SW480 (cell line): ENCODE results near the gene PPP2R2D.

Experiments used
- DNase-seq: peaks from one replicate; pipeline ENCODE4 v3.0.0-alpha.2; 2016; ENCODE audit warnings: low spot score

The PPP2R2D gene

DNA sequence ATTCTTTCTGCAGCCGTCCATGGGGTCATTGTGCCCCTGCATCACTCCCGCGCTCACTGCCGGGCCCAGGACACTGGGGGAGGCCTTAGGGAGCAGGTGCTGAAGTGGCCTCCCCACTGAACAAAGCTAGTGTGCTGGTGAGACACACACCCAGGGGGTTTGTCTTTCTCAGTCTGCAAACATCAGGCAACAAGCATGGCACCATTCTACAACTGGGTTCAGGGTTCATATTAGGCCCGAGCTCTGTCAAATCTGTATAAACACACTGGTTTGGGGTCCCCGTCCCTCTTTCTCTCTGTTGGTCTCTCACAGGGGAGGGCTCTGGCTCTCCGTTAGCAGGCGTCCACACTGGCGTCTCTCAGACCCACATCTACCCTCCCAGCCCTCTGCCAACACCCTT is 11.1 kb upstream of the PPP2R2D start:
- no peak for DNase-seq

GRCh38 chr10:131890276-131891195 is 10.3 kb upstream of the PPP2R2D start:
- DNase-seq = no peak

DNA sequence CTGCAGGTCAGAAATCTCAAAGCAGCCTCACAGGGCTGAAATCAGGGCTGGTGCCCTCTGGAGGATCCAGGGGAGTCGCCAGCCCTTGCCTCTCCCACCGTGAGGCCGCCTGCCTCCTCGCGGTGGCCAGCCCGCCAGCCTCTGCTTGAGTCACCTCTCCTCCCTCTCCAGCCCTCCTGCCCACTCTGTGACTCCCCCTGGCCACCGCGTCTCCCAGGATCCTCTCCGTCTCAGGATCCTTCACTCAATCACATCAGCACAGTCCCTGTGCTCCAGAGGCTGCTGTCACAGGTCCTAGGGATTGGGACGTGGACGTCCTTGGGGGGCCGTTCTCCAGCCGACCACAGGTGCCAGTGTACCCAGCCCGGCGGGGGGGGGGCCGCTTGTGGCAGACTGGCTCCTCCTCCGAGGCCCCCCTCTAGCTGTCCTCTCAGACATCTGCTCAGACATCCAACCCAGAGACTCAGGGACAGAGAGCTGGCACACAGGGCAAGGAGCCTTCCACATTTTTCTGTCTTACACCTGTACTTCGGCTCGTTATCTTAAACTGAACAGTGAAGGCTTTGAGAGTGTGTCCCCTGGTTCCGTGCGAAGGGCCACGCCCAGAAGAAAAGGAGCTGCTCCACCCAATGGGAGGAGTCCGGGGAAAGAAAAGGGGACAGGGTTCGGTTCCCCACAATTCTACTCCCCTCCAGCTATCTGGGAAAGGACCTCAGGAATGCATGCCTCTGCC is 9.4 kb upstream of the PPP2R2D start:
- peak; percentile 51 for DNase-seq

- DNase-seq = no peak
Measured at GRCh38 chr10:131891929-131892805, 8.6 kb upstream of the PPP2R2D start.

- no peak for DNase-seq
Measured at GRCh38 chr10:131892806-131893675, 7.8 kb upstream of the PPP2R2D start.

GRCh38 chr10:131895116-131895515 is 5.7 kb upstream of the PPP2R2D start:
- no peak for DNase-seq

DNA sequence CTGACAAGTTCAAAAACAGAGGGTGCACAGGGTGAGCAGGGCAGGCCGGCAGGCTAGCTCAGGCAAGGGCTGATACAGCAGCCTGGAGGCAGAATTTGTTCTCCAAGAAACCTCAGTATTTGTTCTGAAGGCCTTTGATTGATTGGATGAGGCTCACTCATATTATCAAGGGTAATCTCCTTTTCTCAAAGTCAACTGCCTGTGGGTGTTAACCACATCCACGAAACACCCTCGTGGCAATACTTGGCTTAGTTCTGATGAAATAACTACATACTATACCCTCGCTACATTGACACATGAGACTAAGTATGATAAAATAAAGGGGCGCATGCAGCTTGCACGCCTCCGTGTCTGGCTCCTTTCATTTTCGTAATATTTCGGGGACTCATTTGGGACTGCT is 4.4 kb upstream of the PPP2R2D start:
- DNase-seq = no peak

- no peak for DNase-seq
Measured at GRCh38 chr10:131897297-131897899, 3.4 kb upstream of the PPP2R2D start.

DNA sequence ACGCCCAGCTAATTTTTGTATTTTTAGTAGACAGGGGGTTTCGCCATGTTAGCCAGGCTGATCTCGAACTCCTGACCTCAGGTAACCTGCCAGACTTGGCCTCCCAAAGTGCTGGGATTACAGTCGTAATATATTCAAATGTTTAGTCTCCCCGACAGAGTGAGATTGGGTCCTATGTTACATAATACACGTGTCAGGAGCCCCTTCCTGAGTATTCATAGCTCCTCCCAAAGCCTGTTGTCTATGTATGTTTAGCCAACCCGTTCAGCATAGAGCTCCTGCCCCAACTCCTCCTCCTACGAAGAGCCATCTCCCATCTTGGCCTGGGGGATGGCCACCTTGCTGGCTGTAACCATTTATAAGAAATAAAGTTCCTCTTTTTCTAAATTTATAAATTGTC is 2.7 kb upstream of the PPP2R2D start:
- no peak for DNase-seq

DNA sequence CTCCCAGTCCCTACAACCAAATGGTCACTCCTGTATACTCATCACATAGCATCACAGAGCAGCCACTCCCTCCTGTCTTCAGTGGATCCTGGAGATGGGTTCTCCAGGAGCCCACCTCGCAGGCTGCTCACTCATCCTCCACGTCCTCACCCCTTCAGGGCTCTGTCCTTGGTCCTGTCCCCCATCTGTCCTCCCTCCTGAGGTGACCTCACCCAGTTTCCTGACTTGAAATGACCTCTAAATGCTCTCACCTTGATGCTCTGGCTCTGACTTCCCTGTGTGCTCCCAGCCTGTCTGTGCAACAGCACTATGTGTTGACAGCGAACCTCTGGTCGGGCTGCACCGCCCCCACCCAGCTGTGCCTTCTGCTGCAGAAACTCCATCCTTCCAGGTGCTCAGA is 2.1 kb upstream of the PPP2R2D start:
- DNase-seq = no peak

- DNase-seq = no peak
Measured at GRCh38 chr10:131899116-131899690, 1.6 kb upstream of the PPP2R2D start.

GRCh38 chr10:131899695-131900349 is 986 bp upstream of the PPP2R2D start:
- DNase-seq = peak; percentile 33

- peak; percentile 23 for DNase-seq
Measured at GRCh38 chr10:131901181-131901829, 497 bp downstream of the PPP2R2D start.

DNA sequence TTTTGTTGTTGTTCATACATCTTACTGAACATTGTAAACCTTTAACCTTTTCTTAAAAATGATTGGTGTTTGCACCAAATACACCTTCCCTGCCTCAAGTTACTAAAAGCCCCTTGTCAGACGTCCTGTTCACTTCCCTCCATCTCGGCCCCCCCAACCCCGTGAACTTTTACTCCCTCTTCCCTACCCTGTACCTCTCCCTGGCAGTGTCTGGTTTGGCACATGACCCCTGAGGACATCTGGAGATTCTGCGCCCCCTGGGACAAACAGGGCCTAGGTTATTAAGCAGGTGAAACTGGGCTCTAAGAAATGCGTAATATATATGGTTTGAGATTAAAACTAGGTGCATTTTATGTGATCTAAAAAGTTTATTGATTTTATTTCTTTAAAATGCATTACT is 1.4 kb downstream of the PPP2R2D start:
- DNase-seq = no peak

GRCh38 chr10:131902691-131903090 is 1.9 kb downstream of the PPP2R2D start:
- DNase-seq = no peak

DNA sequence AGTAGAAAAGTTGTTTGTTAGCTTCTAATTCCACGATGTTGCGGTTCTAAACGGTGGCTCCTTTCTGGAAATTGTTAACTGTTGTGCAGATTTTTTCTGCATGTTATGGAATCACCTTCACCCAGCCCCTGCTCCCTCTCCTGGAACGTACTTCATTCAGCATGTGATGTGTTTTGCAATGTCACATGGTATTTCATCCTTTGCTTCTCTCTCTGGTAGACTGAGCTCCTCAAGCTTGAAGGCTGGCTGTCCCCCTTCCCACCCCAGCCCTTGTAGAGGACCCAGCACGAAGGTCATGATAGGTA is 4.4 kb downstream of the PPP2R2D start:
- DNase-seq = no peak

- no peak for DNase-seq
Measured at GRCh38 chr10:131905603-131906268, 4.9 kb downstream of the PPP2R2D start.

GRCh38 chr10:131906269-131906639 is 5.4 kb downstream of the PPP2R2D start:
- no peak for DNase-seq

DNA sequence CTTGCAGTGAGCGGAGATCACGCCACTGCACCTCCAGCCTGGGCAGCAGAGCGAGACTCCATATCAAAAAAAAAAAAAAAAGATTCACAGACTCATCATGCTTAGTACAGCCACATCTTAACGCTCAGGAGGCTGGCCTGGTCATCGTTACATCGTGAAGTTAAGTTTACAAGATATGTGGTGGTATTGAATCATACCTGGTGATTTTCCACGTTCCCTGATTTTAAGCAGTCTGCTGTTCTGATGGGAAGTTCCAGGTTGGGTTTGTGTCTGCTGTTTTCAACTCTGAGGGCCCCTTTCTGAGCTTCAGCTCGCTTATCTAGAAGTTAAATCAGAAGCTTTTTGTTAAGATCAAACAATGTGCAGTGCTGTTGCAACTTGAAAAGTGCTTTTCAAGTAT is 6.9 kb downstream of the PPP2R2D start:
- DNase-seq = no peak
